Rectal smooth muscle tissue (tissue), 1 donor: ENCODE measurements around the gene SESN3.

Experiments
- H3K27ac ChIP-seq: one replicate; pipeline ENCODE4 v1.7.0; 2013; ENCODE audit warnings: low read depth, low read length, inconsistent platforms
- H3K27me3 ChIP-seq: one replicate; pipeline ENCODE4 v1.7.0; 2013; ENCODE audit warnings: low read length; ENCODE audit not compliant: control insufficient read depth, insufficient read depth
- H3K36me3 ChIP-seq: one replicate; pipeline ENCODE4 v1.7.0; 2013; ENCODE audit warnings: low read length; ENCODE audit not compliant: control insufficient read depth, insufficient read depth
- H3K4me1 ChIP-seq: one replicate; pipeline ENCODE4 v1.7.0; 2013; ENCODE audit warnings: low read length; ENCODE audit not compliant: control insufficient read depth, insufficient read depth
- H3K4me3 ChIP-seq: one replicate; pipeline ENCODE4 v1.7.0; 2013; ENCODE audit warnings: low read length
- H3K9ac ChIP-seq: one replicate; pipeline ENCODE4 v1.7.0; 2013; ENCODE audit warnings: low read length

Gene SESN3

GRCh38 chr11:95245038-95245437, 14.0 kb upstream of the SESN3 start:
- Histone ChIP-seq H3K36me3 (no peaks in the 10 kb centered on the region), H3K27me3 (no peaks in the 10 kb centered on the region), H3K27ac (no peak overlapping the region), H3K9ac (no peak overlapping the region), H3K4me3 (no peak overlapping the region), H3K4me1 (no peaks in the 10 kb centered on the region)

DNA sequence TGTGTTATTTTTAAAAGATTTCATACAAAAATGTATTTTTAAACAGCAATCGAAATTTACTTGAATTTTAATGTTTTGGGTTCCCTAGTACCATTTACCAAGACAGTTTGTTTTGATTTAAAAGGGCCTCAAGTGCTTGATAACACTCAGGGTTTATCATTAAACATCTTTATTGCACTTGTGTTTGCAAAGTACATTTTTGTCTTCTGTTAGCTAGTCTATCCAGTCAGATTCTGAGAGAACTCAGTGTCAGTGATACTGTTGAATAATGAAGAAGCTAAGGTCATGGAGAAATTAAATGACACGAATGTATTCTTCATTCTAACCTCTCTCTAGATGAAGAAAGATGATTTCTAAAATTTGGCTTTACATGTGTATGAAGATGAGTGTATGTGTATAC, 12.7 kb upstream of the SESN3 start:
- Histone ChIP-seq H3K4me1 (no peaks in the 10 kb centered on the region), H3K27me3 (no peaks in the 10 kb centered on the region), H3K27ac (no peak overlapping the region), H3K36me3 (no peaks in the 10 kb centered on the region), H3K4me3 (no peak overlapping the region), H3K9ac (no peak overlapping the region)

- Histone ChIP-seq H3K9ac (no peak overlapping the region), H3K27ac (no peak overlapping the region)
Observed at GRCh38 chr11:95242845-95243605, 12.0 kb upstream of the SESN3 start.

DNA sequence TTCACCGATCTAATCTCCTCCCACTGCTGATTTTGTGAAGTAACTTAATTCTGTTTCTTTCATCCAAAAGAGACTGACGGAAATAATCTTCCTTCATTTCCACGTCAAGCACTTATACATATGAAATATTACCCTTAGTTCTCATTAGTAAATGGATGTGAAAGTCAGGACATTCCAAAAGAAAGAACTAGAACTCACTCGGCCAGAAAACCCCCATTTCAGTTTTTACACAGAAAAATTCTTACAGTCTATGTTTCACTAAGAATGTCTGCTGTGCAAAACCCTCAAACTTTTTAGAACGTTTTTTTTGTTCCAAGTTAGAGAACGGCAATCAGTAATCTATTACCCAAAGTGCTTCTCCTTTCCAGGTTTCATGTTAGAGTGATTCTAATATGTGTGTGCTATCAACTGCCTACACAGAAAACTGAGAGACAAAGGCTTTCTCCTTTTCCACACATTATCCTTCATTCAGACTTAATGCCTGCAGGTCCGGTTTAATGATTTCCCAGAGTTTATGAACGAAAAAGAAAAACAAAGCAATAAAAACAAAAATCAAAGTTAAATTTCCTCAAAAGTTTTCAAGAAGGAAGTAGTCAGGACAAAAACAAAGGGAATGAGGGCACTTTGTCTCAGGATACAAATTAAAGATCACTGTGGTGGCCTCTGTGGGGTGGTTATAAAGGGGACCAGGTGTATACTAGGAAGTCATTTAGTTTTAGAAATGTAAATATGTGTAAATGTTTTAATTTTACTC, 11.3 kb upstream of the SESN3 start:
- H3K4me1 ChIP-seq = no peaks in the 10 kb centered on the region
- H3K4me3 ChIP-seq = no peak overlapping the region
- H3K27ac ChIP-seq = no peak overlapping the region
- no peaks in the 10 kb centered on the region for H3K36me3 ChIP-seq
- H3K9ac ChIP-seq = no peak overlapping the region
- H3K27me3 ChIP-seq = no peaks in the 10 kb centered on the region

More at GRCh38 chr11:95242845-95243605, 12.0 kb upstream of the SESN3 start:
- Histone ChIP-seq H3K4me1 (no peaks in the 10 kb centered on the region), H3K36me3 (no peaks in the 10 kb centered on the region), H3K4me3 (no peak overlapping the region), H3K27me3 (no peaks in the 10 kb centered on the region)

- Histone ChIP-seq H3K4me3 (no peak overlapping the region), H3K27ac (no peak overlapping the region), H3K36me3 (no peaks in the 10 kb centered on the region), H3K4me1 (no peaks in the 10 kb centered on the region), H3K27me3 (no peaks in the 10 kb centered on the region), H3K9ac (no peak overlapping the region)
Observed at GRCh38 chr11:95241681-95242081, 10.7 kb upstream of the SESN3 start.

GRCh38 chr11:95239871-95240649, 9.1 kb upstream of the SESN3 start:
- Histone ChIP-seq H3K9ac (no peak overlapping the region), H3K4me3 (no peak overlapping the region), H3K27me3 (no peaks in the 10 kb centered on the region), H3K27ac (no peak overlapping the region), H3K36me3 (no peaks in the 10 kb centered on the region), H3K4me1 (no peaks in the 10 kb centered on the region)

DNA sequence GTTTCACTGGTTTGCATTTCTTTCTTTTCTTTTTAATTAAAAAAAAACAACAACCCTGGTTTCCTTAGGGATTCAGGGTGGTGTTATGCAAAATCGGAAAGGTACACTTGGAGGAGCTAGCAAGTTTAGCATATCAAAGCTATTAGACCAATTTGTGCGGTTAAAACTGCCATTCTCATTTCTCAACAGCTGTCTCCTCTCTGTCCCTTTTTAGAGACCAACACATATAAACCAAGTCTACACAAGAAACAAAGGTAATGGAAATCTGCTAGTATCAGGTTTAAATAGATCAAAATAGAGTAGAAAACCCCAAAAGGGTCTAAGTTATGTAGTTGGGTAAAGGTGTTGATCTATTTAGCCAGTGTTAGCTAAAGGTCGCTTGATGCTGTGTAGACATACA, 1.7 kb upstream of the SESN3 start:
- Histone ChIP-seq H3K4me1 (peaks cover 9% of the 10 kb centered on the region), H3K36me3 (no peaks in the 10 kb centered on the region), H3K4me3 (peak overlapping the region; percentile 71), H3K9ac (no peak overlapping the region), H3K27me3 (no peaks in the 10 kb centered on the region), H3K27ac (peak overlapping the region; percentile 79)

- Histone ChIP-seq H3K9ac (peak overlapping the region; percentile 77), H3K4me3 (peak overlapping the region; percentile 71), H3K27ac (peak overlapping the region; percentile 79), H3K4me1 (peaks cover 9% of the 10 kb centered on the region), H3K36me3 (no peaks in the 10 kb centered on the region), H3K27me3 (no peaks in the 10 kb centered on the region)
Observed at GRCh38 chr11:95231881-95232605, 1.0 kb upstream of the SESN3 start.

GRCh38 chr11:95230810-95231126, 234 bp downstream of the SESN3 start:
- H3K9ac ChIP-seq = no peak overlapping the region
- peak overlapping the region; percentile 74 for H3K4me3 ChIP-seq
- peak overlapping the region; percentile 51 for H3K27ac ChIP-seq
- H3K4me1 ChIP-seq = peaks cover 9% of the 10 kb centered on the region
- no peaks in the 10 kb centered on the region for H3K36me3 ChIP-seq
- no peaks in the 10 kb centered on the region for H3K27me3 ChIP-seq

DNA sequence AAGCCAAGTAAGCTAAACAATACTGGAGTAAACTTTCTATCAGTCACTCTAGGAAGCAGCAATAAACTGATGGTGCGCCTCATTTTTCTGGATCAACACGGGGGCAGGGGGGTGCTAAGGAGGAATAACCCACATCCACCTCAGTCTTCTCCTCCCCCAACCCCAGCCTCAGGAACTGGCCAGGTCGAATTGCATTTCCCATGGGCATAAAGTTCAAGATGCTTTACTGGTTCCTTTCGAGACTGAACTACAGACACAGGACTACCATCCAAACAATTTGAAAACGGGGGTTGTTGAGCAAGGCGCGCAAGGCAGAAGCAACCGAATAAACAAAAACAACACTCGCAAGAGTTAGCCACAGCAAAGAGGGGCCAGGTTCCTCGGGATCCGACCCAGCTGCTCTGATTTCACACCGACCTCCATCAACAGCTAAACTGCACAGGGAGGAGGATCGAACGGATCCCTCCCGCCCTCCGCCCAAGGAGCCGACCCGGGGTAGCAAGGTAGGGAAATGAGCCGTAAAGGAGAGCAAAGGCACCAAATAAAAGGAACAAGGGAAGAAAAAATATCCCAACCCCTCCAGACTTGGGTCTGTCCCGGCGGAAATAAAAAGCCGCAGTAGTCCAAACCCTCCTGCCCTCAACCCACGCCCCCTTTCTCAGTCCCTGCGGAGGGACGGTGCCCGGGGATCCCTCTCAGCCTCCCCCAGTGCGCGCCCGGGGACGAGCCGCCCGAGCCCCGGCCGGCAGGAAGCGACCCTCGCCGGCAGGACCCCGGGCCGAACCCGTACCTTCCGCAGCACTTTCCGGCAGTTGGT, 801 bp downstream of the SESN3 start:
- Histone ChIP-seq H3K4me3 (peak overlapping the region; percentile 74), H3K27me3 (no peaks in the 10 kb centered on the region), H3K27ac (peak overlapping the region; percentile 51), H3K4me1 (peaks cover 9% of the 10 kb centered on the region), H3K36me3 (no peaks in the 10 kb centered on the region), H3K9ac (peak overlapping the region; percentile 13)

DNA sequence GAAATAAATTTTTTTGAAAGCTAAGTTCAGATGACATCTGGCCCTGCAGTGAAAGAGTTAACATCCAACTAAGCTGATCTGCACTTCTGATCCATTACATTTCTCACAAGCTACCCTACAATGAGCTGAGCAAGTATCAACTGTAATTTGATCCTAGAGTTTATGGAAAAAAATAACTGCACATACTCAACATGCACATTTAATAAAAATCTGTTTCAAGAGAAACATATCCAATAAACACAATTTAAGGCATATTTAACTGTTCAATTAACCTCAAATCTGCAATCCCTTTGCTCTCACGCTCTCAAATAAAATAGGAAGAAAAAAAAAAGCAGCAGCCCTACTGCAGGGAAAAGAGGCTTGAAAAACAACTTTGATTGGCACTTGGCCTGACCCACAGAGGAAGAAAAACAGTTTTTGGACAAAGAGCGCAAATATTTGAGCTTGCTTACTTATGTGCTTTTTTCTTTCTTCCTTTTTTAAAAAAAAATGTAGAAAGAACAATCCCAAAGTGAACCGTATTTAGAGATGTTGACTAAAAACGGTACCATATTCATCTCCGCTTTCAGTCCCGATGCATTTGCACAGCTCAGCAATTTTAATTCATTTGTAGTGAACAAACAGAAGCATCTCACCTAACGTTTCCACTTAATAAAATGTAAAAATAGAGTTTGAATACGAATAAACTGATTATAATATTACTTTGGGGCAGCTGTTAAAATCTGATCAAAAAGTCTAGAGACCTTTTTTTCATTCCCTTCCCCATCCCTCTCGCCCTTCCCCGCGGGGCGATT, 1.6 kb downstream of the SESN3 start:
- H3K27me3 ChIP-seq = no peaks in the 10 kb centered on the region
- H3K36me3 ChIP-seq = no peaks in the 10 kb centered on the region
- H3K4me1 ChIP-seq = peaks cover 9% of the 10 kb centered on the region
- peak overlapping the region; percentile 74 for H3K4me3 ChIP-seq
- H3K27ac ChIP-seq = no peak overlapping the region
- no peak overlapping the region for H3K9ac ChIP-seq
